Retinal pigment epithelial cell (primary cell): ENCODE data around the gene C19orf33.

Experiments
- DNase-seq: peaks from one replicate; pipeline ENCODE4 v3.0.0-alpha.2; 2010; ENCODE audit warnings: low read depth
- H3K4me3 ChIP-seq: 2 replicates; pipeline ENCODE4 v1.5.1; 2011; ENCODE audit warnings: mild to moderate bottlenecking, low read length, control low read depth, moderate library complexity
- TF ChIP-seq, protein P1 (sequence below): conservative IDR thresholded peaks from 2 replicates; pipeline ENCODE4 v1.5.1; 2011; ENCODE audit warnings: low read depth, low read length, control low read depth, inconsistent platforms

Gene C19orf33

DNA sequence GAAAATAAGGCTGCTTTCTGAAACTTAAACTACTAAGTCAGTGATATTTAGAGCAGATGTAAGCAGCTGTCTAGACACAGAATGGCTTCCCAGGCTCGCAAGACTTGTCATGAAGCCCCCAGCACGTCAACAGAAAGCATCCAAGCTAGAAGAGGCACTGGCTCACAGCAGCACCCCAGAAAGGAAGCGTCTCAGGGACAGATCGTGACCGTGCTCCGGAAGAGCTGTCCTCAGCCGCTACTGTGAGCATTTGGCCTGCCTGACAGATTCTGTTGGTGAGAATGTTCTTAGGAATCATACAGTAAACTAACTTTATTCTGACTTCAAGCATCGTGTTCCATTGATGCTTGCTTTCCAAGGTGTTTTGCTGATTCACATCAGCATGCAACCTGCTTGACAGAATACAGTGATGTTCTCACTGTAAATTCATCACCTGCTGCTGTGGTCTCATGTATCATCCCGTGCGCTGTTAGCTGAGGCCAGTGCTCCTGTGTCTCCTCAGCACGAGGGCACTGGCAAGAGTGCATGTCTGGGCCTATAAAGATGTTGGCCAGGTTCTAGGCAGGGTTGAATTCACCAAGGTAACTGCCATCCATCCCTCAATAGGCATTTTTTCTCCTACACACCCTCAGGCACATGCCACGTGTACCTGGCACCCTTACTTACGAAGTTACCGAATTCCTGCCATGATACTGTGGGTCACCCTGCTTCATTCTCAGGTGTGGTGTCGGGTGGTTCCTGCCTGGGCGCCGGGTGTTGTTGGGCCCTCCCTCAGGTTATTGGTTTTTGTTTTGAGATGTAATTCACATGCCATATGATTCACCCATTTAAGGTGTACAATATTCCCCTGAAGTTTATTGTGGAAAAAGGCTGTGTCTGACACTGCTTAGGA is 23.8 kb upstream of the C19orf33 start:
- TF ChIP-seq, protein P1, sequence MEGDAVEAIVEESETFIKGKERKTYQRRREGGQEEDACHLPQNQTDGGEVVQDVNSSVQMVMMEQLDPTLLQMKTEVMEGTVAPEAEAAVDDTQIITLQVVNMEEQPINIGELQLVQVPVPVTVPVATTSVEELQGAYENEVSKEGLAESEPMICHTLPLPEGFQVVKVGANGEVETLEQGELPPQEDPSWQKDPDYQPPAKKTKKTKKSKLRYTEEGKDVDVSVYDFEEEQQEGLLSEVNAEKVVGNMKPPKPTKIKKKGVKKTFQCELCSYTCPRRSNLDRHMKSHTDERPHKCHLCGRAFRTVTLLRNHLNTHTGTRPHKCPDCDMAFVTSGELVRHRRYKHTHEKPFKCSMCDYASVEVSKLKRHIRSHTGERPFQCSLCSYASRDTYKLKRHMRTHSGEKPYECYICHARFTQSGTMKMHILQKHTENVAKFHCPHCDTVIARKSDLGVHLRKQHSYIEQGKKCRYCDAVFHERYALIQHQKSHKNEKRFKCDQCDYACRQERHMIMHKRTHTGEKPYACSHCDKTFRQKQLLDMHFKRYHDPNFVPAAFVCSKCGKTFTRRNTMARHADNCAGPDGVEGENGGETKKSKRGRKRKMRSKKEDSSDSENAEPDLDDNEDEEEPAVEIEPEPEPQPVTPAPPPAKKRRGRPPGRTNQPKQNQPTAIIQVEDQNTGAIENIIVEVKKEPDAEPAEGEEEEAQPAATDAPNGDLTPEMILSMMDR = no peak
- H3K4me3 ChIP-seq = no peak overlapping the region
- DNase-seq = no peak

DNA sequence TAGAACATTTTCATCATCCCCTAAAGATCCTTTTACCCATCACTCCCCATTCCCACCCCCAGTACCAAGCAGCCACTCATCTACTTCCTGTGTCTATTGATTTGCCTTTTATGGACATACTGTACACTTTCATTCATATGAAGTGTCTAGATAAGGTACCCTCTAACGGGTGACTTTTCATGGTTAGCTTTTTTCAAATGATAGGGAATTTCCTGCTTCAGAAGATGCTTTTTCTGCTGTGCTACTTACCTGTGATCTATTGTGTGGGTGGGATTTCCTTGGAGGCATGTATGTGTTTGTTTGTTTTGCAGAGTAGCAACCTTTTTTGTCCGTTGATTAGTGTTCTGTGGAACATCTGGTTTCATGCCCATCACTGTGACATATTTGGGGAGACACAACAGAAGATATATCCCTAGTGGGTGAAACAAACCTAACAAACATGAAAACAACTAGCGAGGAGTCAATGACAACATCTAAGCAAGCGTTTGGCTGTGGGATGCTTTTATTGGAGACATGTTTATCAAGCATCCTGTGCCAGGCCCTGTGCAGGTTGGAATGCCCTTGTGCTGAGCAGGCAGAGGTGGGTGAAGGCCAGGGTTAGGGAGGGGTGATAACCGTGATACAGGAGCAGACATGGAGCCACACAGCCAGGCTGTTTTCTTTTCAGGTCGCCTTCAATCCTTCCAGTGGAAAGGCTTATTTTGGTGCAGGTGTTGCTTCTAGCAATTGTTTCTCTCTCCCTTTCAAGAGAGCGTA is 22.1 kb upstream of the C19orf33 start:
- TF ChIP-seq, protein P1 = no peak
- DNase-seq = no peak
- H3K4me3 ChIP-seq = no peak overlapping the region

DNA sequence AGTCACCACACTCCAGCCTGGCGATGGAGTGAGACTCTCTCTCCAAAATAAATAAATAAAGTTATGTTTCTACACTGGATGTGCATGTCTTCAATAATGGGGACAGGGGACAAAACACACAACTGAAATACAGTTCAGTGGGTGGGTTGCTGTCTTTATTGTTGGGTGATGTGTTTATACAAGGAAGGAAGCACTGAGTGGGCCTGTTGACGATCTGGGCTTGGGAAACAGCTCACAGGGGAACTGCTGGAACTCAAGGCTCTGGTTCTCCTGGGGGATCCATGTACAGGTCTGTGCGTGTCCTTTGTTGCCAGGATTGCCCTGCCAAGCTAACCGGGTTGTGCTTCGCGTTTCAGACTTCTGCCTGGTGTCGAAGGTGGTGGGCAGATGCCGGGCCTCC is 20.8 kb upstream of the C19orf33 start:
- TF ChIP-seq, protein P1 = no peak
- no peak for DNase-seq

DNA sequence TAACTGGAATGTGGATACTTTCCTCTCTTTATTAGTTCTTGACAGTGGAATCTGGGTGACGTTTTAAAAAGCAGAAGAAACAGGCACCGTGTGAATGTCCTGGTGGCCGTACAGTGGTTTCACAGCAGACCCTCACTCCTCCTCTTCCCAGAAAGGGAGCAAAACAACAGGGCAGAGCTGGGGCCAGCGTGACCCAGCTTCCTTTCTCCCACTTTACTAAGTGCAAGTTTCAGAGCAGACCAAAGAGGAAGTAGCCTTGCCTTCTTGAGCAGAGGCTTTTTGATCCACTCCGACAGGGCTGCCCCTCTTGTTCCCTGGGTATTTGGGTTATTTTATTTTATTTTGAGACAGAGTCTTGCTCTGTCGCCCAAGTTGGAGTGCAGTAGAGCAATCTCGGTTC is 19.6 kb upstream of the C19orf33 start:
- TF ChIP-seq, protein P1 = no peak
- H3K4me3 ChIP-seq = no peak overlapping the region

More for the DNA sequence above, 20.8 kb upstream of the C19orf33 start:
- no peak overlapping the region for H3K4me3 ChIP-seq

DNA sequence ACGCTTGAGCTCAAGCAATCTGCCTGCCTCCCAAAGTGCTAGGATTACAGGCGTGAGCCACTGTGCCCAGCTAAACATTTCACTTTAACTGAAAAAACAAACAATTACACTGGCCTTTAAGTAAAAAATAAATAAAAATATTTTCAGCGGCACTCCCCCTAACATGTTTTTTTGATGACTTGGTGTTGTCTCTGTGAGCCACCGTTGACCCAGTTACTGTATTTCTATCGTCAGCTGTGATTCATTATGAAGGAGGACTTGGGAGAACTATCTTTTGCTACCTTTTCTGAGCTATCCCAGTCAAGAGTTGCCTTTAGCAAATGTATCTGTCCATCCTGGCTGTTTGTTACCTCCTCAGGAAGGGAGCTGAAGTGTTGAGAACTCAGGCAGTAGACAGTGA is 18.5 kb upstream of the C19orf33 start:
- TF ChIP-seq, protein P1 = no peak
- H3K4me3 ChIP-seq = no peak overlapping the region

More for the DNA sequence above, 19.6 kb upstream of the C19orf33 start:
- DNase-seq = no peak

DNA sequence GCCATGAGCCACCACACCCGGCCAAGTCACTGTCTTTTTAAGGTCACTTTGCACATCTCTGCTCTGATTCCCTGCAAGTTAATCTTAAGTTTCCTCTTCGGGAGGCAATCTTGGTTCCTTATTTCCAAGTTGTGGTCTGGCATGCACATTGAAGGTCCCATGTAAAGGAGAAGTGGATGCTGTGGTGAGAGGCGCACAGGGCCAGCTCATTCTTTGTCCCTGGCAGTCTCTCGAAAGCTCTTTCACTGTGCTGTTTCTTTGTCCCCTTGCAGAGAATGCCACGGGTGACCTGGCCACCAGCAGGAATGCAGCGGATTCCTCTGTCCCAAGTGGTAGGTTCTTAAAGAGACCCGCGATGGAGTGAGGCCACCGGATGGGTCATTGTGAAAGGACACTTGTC is 16.4 kb upstream of the C19orf33 start:
- no peak for DNase-seq
- TF ChIP-seq, protein P1 = no peak
- no peak overlapping the region for H3K4me3 ChIP-seq

More for the DNA sequence above, 18.5 kb upstream of the C19orf33 start:
- DNase-seq = no peak
